Esophagus squamous epithelium (tissue), 4 donors: Measurements from ENCODE around the gene ERAL1.

Source experiments
- CTCF ChIP-seq, 6 experiments: fragments of 450-650 bp in 4 of 6; fragments of 200-600 bp in 2 of 6; sonication (generic) in 2 of 6; IDR thresholded peaks; one replicate each; pipeline ENCODE4 v1.5.1; 2016 to 2019; ENCODE audit warnings: antibody characterized with exemption in 6 of 6, mild to moderate bottlenecking in 4 of 6, moderate library complexity in 4 of 6
- POLR2A ChIP-seq, 4 donors: fragments of 450-650 bp; IDR thresholded peaks; one replicate each; pipeline ENCODE4 v1.6.1; 2017; ENCODE audit warnings: antibody characterized with exemption in 4 of 4, mild to moderate bottlenecking in 4 of 4, moderate library complexity in 3 of 4

DNA sequence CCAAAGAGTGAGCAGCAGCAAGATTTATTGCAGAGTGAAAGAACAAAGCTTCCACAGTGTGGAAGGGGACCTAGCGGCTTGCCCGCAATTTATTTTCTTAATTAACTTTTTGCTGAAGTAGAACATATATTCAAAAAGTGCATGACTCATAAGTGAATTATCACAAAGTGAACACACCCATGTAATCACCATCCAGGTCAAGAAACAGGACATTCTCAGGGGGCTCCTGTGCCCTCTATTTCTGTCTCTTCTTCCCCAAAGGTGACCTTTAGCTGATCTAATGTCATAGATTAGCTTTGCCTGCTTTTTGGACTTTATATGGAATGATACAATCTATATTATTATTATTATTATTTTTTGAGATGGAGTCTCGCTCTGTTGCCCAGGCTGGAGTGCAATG is 19.9 kb downstream of the ERAL1 start:
- TF ChIP-seq CTCF (IDR thresholded peaks at IDR 0.05) (no peak), POLR2A (IDR thresholded peaks at IDR 0.05) (no peak)
